HepG2 (cell line): Measurements from ENCODE around the gene NECTIN2. TPM values are rescaled to one million over a fixed set of nuclear protein-coding genes. Genes with fewer than 3 reads are reported as not detected.

ENCODE experiments used
- ATF6 ChIP-seq: sonication (generic); formaldehyde crosslinking; conservative IDR thresholded peaks from 2 replicates; pipeline ENCODE4 v1.4.0; 2020; ENCODE audit warnings: missing genetic modification reagents
- FOXC1 ChIP-seq: sonication (generic); formaldehyde crosslinking; IDR thresholded peaks from 2 replicates; pipeline ENCODE4 v1.8.0; 2022; ENCODE audit warnings: mild to moderate bottlenecking, missing genetic modification reagents, borderline replicate concordance
- HNF1A ChIP-seq, 2 experiments: sonication (generic) in 1 of 2; formaldehyde crosslinking in 1 of 2; IDR thresholded peaks; 2 replicates each; pipeline versions ENCODE4 v1.4.0 to v1.6.1; 2016 to 2020; ENCODE audit warnings: borderline replicate concordance in 1 of 2, low read depth in 1 of 2, mild to moderate bottlenecking in 1 of 2, missing genetic modification reagents in 1 of 2
- NFAT5 ChIP-seq: sonication (generic); formaldehyde crosslinking; IDR thresholded peaks from 2 replicates; pipeline ENCODE4 v1.4.0; 2020; ENCODE audit warnings: missing genetic modification reagents
- NR2F1 ChIP-seq, 2 experiments: fragments of 450-650 bp in 1 of 2; formaldehyde crosslinking in 1 of 2; IDR thresholded peaks; 2 replicates each; pipeline versions ENCODE4 v1.5.0 to v1.6.1; 2016 to 2020; ENCODE audit warnings: mild to moderate bottlenecking in 1 of 2, missing compliant biosample characterization in 1 of 2, missing genetic modification reagents in 1 of 2, moderate library complexity in 1 of 2
- RARG ChIP-seq: sonication (generic); formaldehyde crosslinking; IDR thresholded peaks from 2 replicates; pipeline ENCODE4 v1.4.0; 2020; ENCODE audit warnings: low read depth, mild to moderate bottlenecking, missing genetic modification reagents
- REPIN1 ChIP-seq: sonication (generic); formaldehyde crosslinking; IDR thresholded peaks from 2 replicates; pipeline ENCODE4 v1.8.0; 2022; ENCODE audit warnings: missing genetic modification reagents, low read depth, mild to moderate bottlenecking, borderline replicate concordance
- SAFB2 ChIP-seq: sonication (generic); formaldehyde crosslinking; IDR thresholded peaks from 2 replicates; pipeline ENCODE4 v1.5.1; 2020; ENCODE audit warnings: missing genetic modification reagents, low read depth, mild to moderate bottlenecking, borderline replicate concordance
- ZMYM2 ChIP-seq: sonication (generic); formaldehyde crosslinking; IDR thresholded peaks from 2 replicates; pipeline ENCODE4 v1.8.0; 2022; ENCODE audit warnings: mild to moderate bottlenecking, missing genetic modification reagents
- ZNF101 ChIP-seq: sonication (generic); formaldehyde crosslinking; IDR thresholded peaks from 2 replicates; pipeline ENCODE4 v1.4.0; 2020; ENCODE audit warnings: mild to moderate bottlenecking, low read depth, missing genetic modification reagents, borderline replicate concordance
- ZNF121 ChIP-seq: sonication (generic); formaldehyde crosslinking; IDR thresholded peaks from 2 replicates; pipeline ENCODE4 v1.5.0; 2020; ENCODE audit warnings: mild to moderate bottlenecking, missing genetic modification reagents
- ZNF546 ChIP-seq: sonication (generic); formaldehyde crosslinking; conservative IDR thresholded peaks from 2 replicates; pipeline ENCODE4 v1.8.1; 2023; ENCODE audit warnings: mild to moderate bottlenecking, missing genetic modification reagents
- ZNF766 ChIP-seq: sonication (generic); formaldehyde crosslinking; IDR thresholded peaks from 2 replicates; pipeline ENCODE4 v1.5.0; 2020; ENCODE audit warnings: missing genetic modification reagents, borderline replicate concordance
- polyA plus RNA-seq, 8 experiments: library from polyadenylated mRNA; depleted of rRNA in 3 of 8; stranded (reverse) in 7 of 8; unstranded in 1 of 8; fragments of >200 nt; fragmentation: Illumina TruSeq in 4 of 8; extraction: Trizol in 4 of 8; gene quantifications; 2 replicates each; pipeline versions ENCODE4 v1.2.1 to v1.2.3, GENCODE V29; 2011 to 2016; ENCODE audit warnings: low read depth in 4 of 8, missing spikeins in 1 of 8, mixed read lengths in 1 of 8; ENCODE audit not compliant: insufficient read depth in 1 of 8
- total RNA-seq, 5 experiments: library from RNA; depleted of rRNA; stranded (reverse); fragments of >200 nt; fragmentation: Illumina TruSeq; extraction: Trizol; gene quantifications; 2 replicates each; pipeline ENCODE4 v1.2.3, GENCODE V29; 2016; ENCODE audit warnings: low read depth in 1 of 5

Gene NECTIN2
- total and polyA plus RNA-seq, 2 of the 13 experiments (the other 11 are each of a cell fraction or from before 2014, with no cell fraction given): 75.4 to 114 TPM

- TF ChIP-seq ATF6: no peak
- TF ChIP-seq HNF1A (IDR thresholded peaks at IDR 0.05; ENCODE audit: low read depth): no peak
- no peak for TF ChIP-seq HNF1A (CRISPR knock-in tag; IDR thresholded peaks at IDR 0.05; ENCODE audit: borderline replicate concordance)
- no peak for TF ChIP-seq ZNF121 (CRISPR knock-in tag)
- TF ChIP-seq ZMYM2: peak; percentile 89
- TF ChIP-seq SAFB2 (CRISPR knock-in tag): no peak
- TF ChIP-seq NR2F1 (CRISPR knock-in tag; IDR thresholded peaks at IDR 0.05): no peak
- no peak for TF ChIP-seq ZNF101 (CRISPR knock-in tag)
- no peak for TF ChIP-seq FOXC1
- no peak for TF ChIP-seq NFAT5 (CRISPR knock-in tag)
- no peak for TF ChIP-seq ZNF546 (CRISPR knock-in tag)
- TF ChIP-seq ZNF766 (CRISPR knock-in tag): no peak
- no peak for TF ChIP-seq RARG (CRISPR knock-in tag)
- peak; percentile 68; the same call in 1 of the 2 replicates for TF ChIP-seq REPIN1 (CRISPR knock-in tag)
Measured at GRCh38 chr19:44845612-44846454, at the start of gene NECTIN2 (continued).
